Liver (tissue), 3 donors: ENCODE data around the gene HIKESHI.
"Not testable (repeated sequence)": the region's sequence is repeated elsewhere in the genome, so short reads cannot be mapped to it uniquely, and the experiment has no call there.

Source experiments
- JUND ChIP-seq, 2 donors: IDR thresholded peaks; 2 replicates each; pipeline ENCODE4 v1.6.1; 2016; ENCODE audit warnings: antibody characterized with exemption in 2 of 2
- YY1 ChIP-seq: IDR thresholded peaks from 2 replicates; pipeline ENCODE4 v1.6.1; 2016; ENCODE audit warnings: antibody characterized with exemption, mild to moderate bottlenecking
- TF ChIP-seq, protein P1 (sequence below): fragments of 150-350 bp; IDR thresholded peaks from 2 replicates; pipeline ENCODE4 v1.5.1; 2017; ENCODE audit warnings: improper control_type of control experiment, low read depth, low read length; ENCODE audit not compliant: missing input control
- donor health status: healthy.
- donor health status: healthy.

DNA sequence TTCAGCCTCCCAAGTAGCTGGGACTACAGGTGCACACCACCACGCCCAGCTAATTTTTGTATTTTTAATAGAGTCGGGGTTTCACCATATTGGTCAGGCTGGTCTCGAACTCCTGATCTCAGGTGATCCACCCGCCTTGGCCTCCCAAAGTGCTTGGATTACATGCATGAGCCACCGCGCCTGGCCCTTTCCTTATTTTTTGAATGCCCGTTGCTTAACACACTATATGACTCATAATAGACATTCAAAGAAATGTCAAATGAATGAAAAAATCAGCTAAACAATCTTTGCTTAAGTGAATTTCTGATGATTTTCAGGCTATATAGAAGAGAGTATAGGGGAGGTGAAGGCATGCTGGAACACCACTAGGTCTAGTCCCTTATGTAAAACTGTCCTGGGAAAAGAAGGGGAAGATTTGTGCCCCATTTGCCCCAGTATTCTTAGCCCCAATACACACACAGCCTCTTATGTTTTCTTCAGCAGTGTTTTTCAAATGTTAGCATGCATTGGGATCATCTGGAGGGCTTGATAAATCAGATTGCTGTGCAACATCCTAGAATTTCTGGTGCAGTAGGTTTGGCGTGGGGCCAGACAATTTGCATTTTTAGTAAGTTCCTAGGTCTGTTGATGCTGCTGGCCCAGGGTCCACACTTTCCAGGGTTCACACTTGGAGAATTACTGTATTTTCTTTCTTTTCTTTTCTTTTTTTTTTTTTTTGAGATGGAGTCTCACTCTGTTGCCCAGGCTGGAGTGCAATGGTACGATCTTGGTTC is 12.3 kb upstream of the HIKESHI start:
- TF ChIP-seq, protein P1, sequence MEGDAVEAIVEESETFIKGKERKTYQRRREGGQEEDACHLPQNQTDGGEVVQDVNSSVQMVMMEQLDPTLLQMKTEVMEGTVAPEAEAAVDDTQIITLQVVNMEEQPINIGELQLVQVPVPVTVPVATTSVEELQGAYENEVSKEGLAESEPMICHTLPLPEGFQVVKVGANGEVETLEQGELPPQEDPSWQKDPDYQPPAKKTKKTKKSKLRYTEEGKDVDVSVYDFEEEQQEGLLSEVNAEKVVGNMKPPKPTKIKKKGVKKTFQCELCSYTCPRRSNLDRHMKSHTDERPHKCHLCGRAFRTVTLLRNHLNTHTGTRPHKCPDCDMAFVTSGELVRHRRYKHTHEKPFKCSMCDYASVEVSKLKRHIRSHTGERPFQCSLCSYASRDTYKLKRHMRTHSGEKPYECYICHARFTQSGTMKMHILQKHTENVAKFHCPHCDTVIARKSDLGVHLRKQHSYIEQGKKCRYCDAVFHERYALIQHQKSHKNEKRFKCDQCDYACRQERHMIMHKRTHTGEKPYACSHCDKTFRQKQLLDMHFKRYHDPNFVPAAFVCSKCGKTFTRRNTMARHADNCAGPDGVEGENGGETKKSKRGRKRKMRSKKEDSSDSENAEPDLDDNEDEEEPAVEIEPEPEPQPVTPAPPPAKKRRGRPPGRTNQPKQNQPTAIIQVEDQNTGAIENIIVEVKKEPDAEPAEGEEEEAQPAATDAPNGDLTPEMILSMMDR = not testable (repeated sequence)
- TF ChIP-seq JUND (IDR thresholded peaks at IDR 0.05); YY1: not testable (repeated sequence)
